CD4-positive, CD25-positive, alpha-beta regulatory T cell (primary cell): ENCODE measurements around the gene CRY2. TPM values are rescaled to one million over a fixed set of nuclear protein-coding genes. Genes with fewer than 3 reads are reported as not detected.
"Not testable (repeated sequence)": the region's sequence is repeated elsewhere in the genome, so short reads cannot be mapped to it uniquely, and the experiment has no call there.

Experiments
- ATAC-seq, 2 donors: fragments of 150-1000 bp; cut with Tn5 transposase; one replicate each; pipeline ENCODE4 v1.10.0; 2021; ENCODE audit warnings: low read depth in 2 of 2, moderate number of reproducible peaks in 2 of 2, moderate library complexity in 1 of 2
- DNase-seq, 3 donors: peaks; one replicate each; pipeline versions ENCODE4 v3.0.0 to v3.0.0-alpha.2; 2012 to 2022; ENCODE audit warnings: mixed read lengths in 1 of 3
- H3K27ac ChIP-seq: one replicate; pipeline ENCODE4 v1.7.0; 2013; ENCODE audit warnings: mild to moderate bottlenecking, low read length; ENCODE audit not compliant: insufficient read depth, poor library complexity, severe bottlenecking
- H3K27me3 ChIP-seq: one replicate; pipeline ENCODE4 v1.7.0; 2013; ENCODE audit warnings: low read length; ENCODE audit not compliant: control insufficient read depth, insufficient read depth
- H3K36me3 ChIP-seq: one replicate; pipeline ENCODE4 v1.7.0; 2013; ENCODE audit warnings: mild to moderate bottlenecking, low read length, moderate library complexity; ENCODE audit not compliant: control insufficient read depth, insufficient read depth
- H3K4me1 ChIP-seq: 2 replicates; pipeline ENCODE4 v1.7.0; 2013; ENCODE audit warnings: mild to moderate bottlenecking, low read length; ENCODE audit not compliant: insufficient read depth, control insufficient read depth, poor library complexity, severe bottlenecking
- H3K4me3 ChIP-seq: one replicate; pipeline ENCODE4 v1.7.0; 2013; ENCODE audit warnings: low read depth, mild to moderate bottlenecking, low read length, moderate library complexity
- H3K9me3 ChIP-seq, 2 experiments: 1 replicate in 1 of 2; 2 replicates in 1 of 2; pipeline ENCODE4 v1.7.0; 2013; ENCODE audit warnings: low read length in 2 of 2, mild to moderate bottlenecking in 1 of 2, moderate library complexity in 1 of 2; ENCODE audit not compliant: control insufficient read depth in 2 of 2
- H3K27ac Mint-ChIP-seq, 3 donors: one replicate each; pipeline ENCODE4 v1.8.0; 2020 to 2022; ENCODE audit warnings: mild to moderate bottlenecking in 3 of 3, mixed read lengths in 3 of 3, moderate library complexity in 2 of 3
- H3K27me3 Mint-ChIP-seq: one replicate; pipeline ENCODE4 v1.8.0; 2022; ENCODE audit warnings: mild to moderate bottlenecking, mixed read lengths
- H3K36me3 Mint-ChIP-seq: one replicate; pipeline ENCODE4 v1.8.0; 2020; ENCODE audit warnings: mixed read lengths
- H3K4me1 Mint-ChIP-seq, 4 donors: one replicate each; pipeline ENCODE4 v1.8.0; 2020 to 2022; ENCODE audit warnings: mixed read lengths in 4 of 4, mild to moderate bottlenecking in 1 of 4
- H3K4me3 Mint-ChIP-seq, 4 donors: one replicate each; pipeline ENCODE4 v1.8.0; 2020 to 2022; ENCODE audit warnings: mild to moderate bottlenecking in 4 of 4, mixed read lengths in 4 of 4, moderate library complexity in 3 of 4
- H3K9me3 Mint-ChIP-seq, 7 donors: one replicate each; pipeline ENCODE4 v1.8.0; 2020 to 2022; ENCODE audit warnings: mixed read lengths in 7 of 7, mild to moderate bottlenecking in 3 of 7, moderate library complexity in 2 of 7
- polyA plus RNA-seq, 4 donors: library from polyadenylated mRNA; unstranded; fragments of 300-500 nt; fragmentation: Illumina TruSeq; gene quantifications; one replicate each; pipeline ENCODE4 v1.2.3, GENCODE V29; 2021
- total RNA-seq: library from RNA; stranded (reverse); gene quantifications from one replicate; pipeline ENCODE4 v1.2.3, GENCODE V29; 2022

The CRY2 gene
- total and polyA plus RNA-seq, 5 donors from 2014 or later: 23.4 to 183 (median 27.8) TPM

GRCh38 chr11:45832811-45833441, 14.3 kb upstream of the CRY2 start:
- Histone ChIP-seq H3K4me3 (no peak overlapping the region), H3K4me1 (peaks cover 6% of the 10 kb centered on the region), H3K27me3 (peaks cover 4% of the 10 kb centered on the region), H3K27ac (no peak overlapping the region), H3K36me3 (no peaks in the 10 kb centered on the region), H3K9me3 (no peaks in the 10 kb centered on the region)
- Mint-ChIP-seq H3K9me3 (no peaks in the 10 kb centered on the region), H3K27ac (no peak overlapping the region), H3K4me1 (peaks cover 4 to 12% (median 9%) of the 10 kb centered on the region in 4 donors), H3K27me3 (peaks cover 13% of the 10 kb centered on the region), H3K4me3 (no peak overlapping the region), H3K36me3 (no peaks in the 10 kb centered on the region)
- DNase-seq (no peak), ATAC-seq (no peak)

GRCh38 chr11:45833761-45834160, 13.5 kb upstream of the CRY2 start:
- Histone ChIP-seq H3K9me3 (no peaks in the 10 kb centered on the region), H3K27ac (no peak overlapping the region), H3K27me3 (no peaks in the 10 kb centered on the region), H3K4me3 (no peak overlapping the region), H3K36me3 (no peaks in the 10 kb centered on the region), H3K4me1 (peaks cover 6% of the 10 kb centered on the region)
- H3K4me1 Mint-ChIP-seq: peaks cover 4 to 12% (median 9%) of the 10 kb centered on the region in 4 donors
- H3K9me3 Mint-ChIP-seq: no peaks in the 10 kb centered on the region
- DNase-seq (peak in 1 of 3 donors; percentile 33), ATAC-seq (no peak)
- H3K27ac Mint-ChIP-seq: peak overlapping the region in 2 of 3 donors; percentile 29 to 42
- H3K27me3 Mint-ChIP-seq: peaks cover 8% of the 10 kb centered on the region
- no peak overlapping the region for H3K4me3 Mint-ChIP-seq
- H3K36me3 Mint-ChIP-seq: no peaks in the 10 kb centered on the region

- H3K27ac Mint-ChIP-seq: peak overlapping the region in 1 of 3 donors; percentile 29
Observed at GRCh38 chr11:45834298-45834756, 12.9 kb upstream of the CRY2 start.

DNA sequence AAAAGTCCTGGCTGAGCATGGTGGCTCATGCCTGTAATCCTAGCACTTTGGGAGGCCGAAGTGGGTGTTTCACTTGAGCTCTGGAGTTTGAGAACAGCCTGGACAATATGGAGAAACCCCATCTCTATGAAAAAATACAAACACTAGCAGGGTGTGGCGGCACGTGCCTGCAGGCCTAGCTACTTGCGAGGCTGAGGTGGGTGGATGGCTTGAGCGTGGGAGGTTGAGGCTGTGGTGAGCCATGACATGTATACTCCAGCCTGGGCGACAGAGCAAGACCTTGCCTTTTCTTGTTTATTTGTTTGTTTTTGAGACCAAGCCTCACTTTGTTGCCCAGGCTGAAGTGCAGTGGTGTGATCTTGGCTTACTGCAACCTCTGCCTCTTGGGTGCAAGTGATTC, 8.1 kb upstream of the CRY2 start:
- Mint-ChIP-seq H3K27me3 (peaks cover 24% of the 10 kb centered on the region), H3K27ac (no peak overlapping the region), H3K9me3 (no peaks in the 10 kb centered on the region), H3K4me1 (peaks cover 10 to 16% (median 14%) of the 10 kb centered on the region in 4 donors), H3K4me3 (no peak overlapping the region), H3K36me3 (no peaks in the 10 kb centered on the region)
- no peak overlapping the region for H3K27ac ChIP-seq
- H3K27me3 ChIP-seq: no peaks in the 10 kb centered on the region
- H3K4me1 ChIP-seq: peaks cover 12% of the 10 kb centered on the region
- no peaks in the 10 kb centered on the region for H3K36me3 ChIP-seq
- H3K4me3 ChIP-seq: no peak overlapping the region
- no peak for DNase-seq
- no peaks in the 10 kb centered on the region for H3K9me3 ChIP-seq
- ATAC-seq: no peak

More at GRCh38 chr11:45834298-45834756, 12.9 kb upstream of the CRY2 start:
- Mint-ChIP-seq H3K9me3 (no peaks in the 10 kb centered on the region), H3K4me1 (peaks cover 4 to 12% (median 9%) of the 10 kb centered on the region in 4 donors), H3K36me3 (no peaks in the 10 kb centered on the region), H3K4me3 (peak overlapping the region in 1 of 4 donors; percentile 16), H3K27me3 (peaks cover 8% of the 10 kb centered on the region)
- Histone ChIP-seq H3K4me3 (no peak overlapping the region), H3K27me3 (no peaks in the 10 kb centered on the region), H3K36me3 (no peaks in the 10 kb centered on the region), H3K9me3 (no peaks in the 10 kb centered on the region), H3K4me1 (peaks cover 6% of the 10 kb centered on the region), H3K27ac (no peak overlapping the region)
- peak; percentile 67 to 68 for ATAC-seq
- DNase-seq: peak in 1 of 3 donors; percentile 97

GRCh38 chr11:45840251-45840650, 7.0 kb upstream of the CRY2 start:
- Mint-ChIP-seq H3K27me3 (peaks cover 25% of the 10 kb centered on the region), H3K4me1 (peaks cover 6 to 12% (median 10%) of the 10 kb centered on the region in 4 donors)
- ATAC-seq, H3K27ac Mint-ChIP-seq, H3K9me3 Mint-ChIP-seq, H3K27me3 ChIP-seq, H3K4me3 Mint-ChIP-seq, H3K36me3 ChIP-seq, H3K9me3 ChIP-seq, H3K27ac ChIP-seq, H3K4me1 ChIP-seq, H3K4me3 ChIP-seq, H3K36me3 Mint-ChIP-seq, DNase-seq: not testable (repeated sequence)

DNA sequence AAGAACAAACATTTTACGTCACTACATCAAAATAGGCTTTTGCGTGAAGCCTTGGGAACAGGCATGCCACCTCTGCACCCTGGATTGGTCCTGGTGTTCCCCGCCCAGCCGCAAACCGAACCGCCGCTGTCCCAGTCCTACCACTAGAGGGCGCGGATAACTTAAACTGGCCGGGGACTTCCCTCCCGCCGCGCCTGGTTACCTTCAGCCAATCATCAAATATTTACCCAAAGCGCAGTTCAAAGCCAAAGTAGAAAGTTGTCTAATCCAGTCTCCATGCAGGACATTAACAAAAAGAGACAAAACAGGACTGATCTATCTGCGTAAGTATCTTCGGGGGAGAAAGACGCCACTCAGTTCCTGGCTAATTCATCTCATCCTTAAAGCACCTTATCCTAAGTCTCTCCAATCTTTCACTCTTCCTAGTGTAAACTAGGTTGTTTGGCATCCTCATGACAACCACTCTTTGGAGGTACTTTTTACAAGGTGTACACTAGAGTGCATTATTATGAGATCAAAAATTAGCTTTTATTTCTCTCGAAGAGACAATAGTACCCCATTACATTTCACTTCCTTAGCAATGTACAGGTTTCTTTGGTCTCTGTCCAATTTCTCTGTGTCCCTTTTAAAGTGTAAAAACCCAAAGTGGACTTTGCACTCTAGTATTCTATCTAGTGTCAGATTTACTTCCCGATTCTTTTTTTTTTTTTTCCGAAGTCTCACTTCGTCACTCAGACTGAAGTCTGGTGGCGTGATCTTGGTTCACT, 3.9 kb upstream of the CRY2 start:
- Mint-ChIP-seq H3K4me1 (peaks cover 12 to 34% (median 25%) of the 10 kb centered on the region in 4 donors), H3K36me3 (no peaks in the 10 kb centered on the region), H3K4me3 (peak overlapping the region; percentile 6 to 49 (median 14)), H3K9me3 (no peaks in the 10 kb centered on the region), H3K27ac (peak overlapping the region; percentile 45 to 91 (median 89)), H3K27me3 (peaks cover 34% of the 10 kb centered on the region)
- Histone ChIP-seq H3K27me3 (peaks cover 2% of the 10 kb centered on the region), H3K36me3 (no peaks in the 10 kb centered on the region), H3K4me1 (peaks cover 25% of the 10 kb centered on the region), H3K4me3 (peak overlapping the region; percentile 72), H3K9me3 (no peaks in the 10 kb centered on the region), H3K27ac (peak overlapping the region; percentile 75)
- peak; percentile 29 to 34 for ATAC-seq
- peak; percentile 84 to 91 (median 89) for DNase-seq

DNA sequence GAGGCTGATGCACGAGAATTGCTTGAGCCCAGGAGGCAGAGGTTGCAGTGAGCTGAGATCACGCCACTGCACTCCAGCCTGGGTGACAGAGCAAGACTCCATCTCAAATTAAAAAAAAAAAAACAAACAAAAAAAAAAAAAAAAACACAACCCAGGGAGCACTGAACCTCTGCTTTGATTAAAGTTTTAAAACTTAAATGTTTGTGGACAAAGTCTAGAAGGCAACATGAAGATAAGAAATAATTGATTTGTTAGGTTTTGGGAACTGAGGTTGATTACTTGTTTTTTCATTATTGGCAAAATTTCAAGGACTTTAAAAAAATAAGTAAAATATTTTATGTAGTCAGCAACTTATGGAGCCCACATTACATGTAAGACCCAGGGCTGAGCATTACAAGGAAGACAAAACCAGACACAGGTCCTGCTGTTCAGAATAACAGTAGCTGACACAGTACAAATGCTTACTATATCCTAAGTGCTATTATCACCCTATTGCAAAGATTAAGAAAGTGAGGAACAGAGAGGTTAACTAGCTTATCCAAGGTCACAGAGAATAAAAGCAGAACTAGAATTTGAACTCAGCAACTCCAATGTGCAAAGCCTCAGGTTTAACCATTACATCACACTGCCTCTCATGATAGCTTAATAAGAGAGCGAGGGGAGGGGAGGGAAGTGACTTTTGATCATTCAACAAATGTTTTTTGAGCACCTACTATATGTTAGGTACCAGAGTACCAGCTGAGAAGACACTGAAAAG, 2.3 kb upstream of the CRY2 start:
- peaks cover 19 to 48% (median 34%) of the 10 kb centered on the region in 4 donors for H3K4me1 Mint-ChIP-seq

More for the DNA sequence above, 2.3 kb upstream of the CRY2 start:
- DNase-seq: no peak
- Mint-ChIP-seq H3K4me3 (peak overlapping the region in 2 of 4 donors; percentile 56 to 92), H3K36me3 (peaks cover under 1% of the 10 kb centered on the region), H3K27me3 (peaks cover 34% of the 10 kb centered on the region), H3K9me3 (no peaks in the 10 kb centered on the region), H3K27ac (peak overlapping the region in 2 of 3 donors; percentile 98 to 99)
- H3K4me1 ChIP-seq: peaks cover 37% of the 10 kb centered on the region
- H3K9me3 ChIP-seq: no peaks in the 10 kb centered on the region
- H3K4me3 ChIP-seq: no peak overlapping the region
- H3K27me3 ChIP-seq: peaks cover 2% of the 10 kb centered on the region
- H3K27ac ChIP-seq: no peak overlapping the region
- no peaks in the 10 kb centered on the region for H3K36me3 ChIP-seq
- no peak for ATAC-seq
